Left lung (tissue), 10 donors: ENCODE measurements around the gene FILIP1L. TPM values are rescaled to one million over a fixed set of nuclear protein-coding genes. Genes with fewer than 3 reads are reported as not detected.

Source experiments
- ATAC-seq: fragments of 200-7000 bp; cut with Tn5 transposase; one replicate; pipeline ENCODE4 v1.9.1; 2020; ENCODE audit warnings: moderate library complexity
- DNase-seq, 4 donors: peaks; one replicate each; pipeline ENCODE4 v3.0.0-alpha.2; 2013 to 2020
- H3K27ac ChIP-seq, 2 donors: fragments of 200-600 bp; sonication (generic) in 1 of 2; one replicate each; pipeline versions ENCODE4 v1.5.0 to v1.8.0; 2020 to 2021
- H3K27me3 ChIP-seq, 2 donors: fragments of 200-600 bp; sonication (generic) in 1 of 2; one replicate each; pipeline versions ENCODE4 v1.5.0 to v1.8.0; 2020 to 2021
- H3K36me3 ChIP-seq, 2 donors: fragments of 200-600 bp; sonication (generic) in 1 of 2; one replicate each; pipeline versions ENCODE4 v1.5.0 to v1.8.0; 2020 to 2021
- H3K4me1 ChIP-seq, 2 donors: fragments of 200-600 bp; one replicate each; pipeline ENCODE4 v1.8.0; 2021
- H3K4me3 ChIP-seq, 2 donors: fragments of 200-600 bp; sonication (generic) in 1 of 2; one replicate each; pipeline versions ENCODE4 v1.5.0 to v1.8.0; 2020 to 2021; ENCODE audit warnings: mild to moderate bottlenecking in 1 of 2
- H3K9me3 ChIP-seq, 2 donors: fragments of 200-600 bp; sonication (generic) in 1 of 2; one replicate each; pipeline versions ENCODE4 v1.5.0 to v1.8.0; 2020 to 2021
- CTCF ChIP-seq, 2 donors: fragments of 200-600 bp; sonication (generic) in 1 of 2; IDR thresholded peaks; one replicate each; pipeline versions ENCODE4 v1.5.0 to v1.8.0; 2021; ENCODE audit warnings: antibody characterized with exemption in 2 of 2
- intact Hi-C, 2 donors: fragments of 100-400 bp; cut with DNase I; formaldehyde crosslinking; loops; one replicate each; pipeline versions ENCODE4 v1.11.2 to v1.14.2; 2022
- polyA plus RNA-seq, 6 donors: library from polyadenylated mRNA; unstranded; fragments of 120-200 nt; gene quantifications; one replicate each; pipeline ENCODE4 v1.2.1, GENCODE V29; 2013; ENCODE audit not compliant: insufficient read length in 6 of 6
- total RNA-seq, 2 donors: library from RNA; stranded (reverse); fragmentation: NEBNext Ultra II Directional; extraction: Animal tissue kit (Norgen Biotek cat#: 25700); gene quantifications; one replicate each; pipeline ENCODE4 v1.2.1, GENCODE V29; 2021
- donor health status: DM: no; HTN: yes; CAD: no.
- donor health status: DM: no; HTN: no; CAD: no.

The FILIP1L gene
- total and polyA plus RNA-seq, 8 donors = 10.6 to 68.9 (median 14.8) TPM

- no peaks in the 10 kb centered on the region for H3K27me3 ChIP-seq
- no peaks in the 10 kb centered on the region for H3K9me3 ChIP-seq
- no peak overlapping the region for H3K4me3 ChIP-seq
- TF ChIP-seq CTCF (IDR thresholded peaks at IDR 0.05) = no peak
- no peak for ATAC-seq
- no peak overlapping the region for H3K27ac ChIP-seq
- no peaks in the 10 kb centered on the region for H3K36me3 ChIP-seq
- peaks cover 0 to 7% of the 10 kb centered on the region in 2 donors for H3K4me1 ChIP-seq
- intact Hi-C loops = no loop called here
- DNase-seq = no peak
Measured at GRCh38 chr3:100003609-100004503, 110.4 kb downstream of the FILIP1L start.

GRCh38 chr3:100002599-100003350, 111.5 kb downstream of the FILIP1L start:
- TF ChIP-seq CTCF (IDR thresholded peaks at IDR 0.05) = no peak
- Histone ChIP-seq H3K27ac (peak overlapping the region in 1 of 2 donors; percentile 4), H3K27me3 (no peaks in the 10 kb centered on the region), H3K4me3 (no peak overlapping the region), H3K9me3 (no peaks in the 10 kb centered on the region), H3K4me1 (peaks cover 0 to 7% of the 10 kb centered on the region in 2 donors), H3K36me3 (no peaks in the 10 kb centered on the region)
- intact Hi-C loops = no loop called here
- peak in 1 of 4 donors; percentile 29 for DNase-seq
- peak; percentile 88 for ATAC-seq

DNA sequence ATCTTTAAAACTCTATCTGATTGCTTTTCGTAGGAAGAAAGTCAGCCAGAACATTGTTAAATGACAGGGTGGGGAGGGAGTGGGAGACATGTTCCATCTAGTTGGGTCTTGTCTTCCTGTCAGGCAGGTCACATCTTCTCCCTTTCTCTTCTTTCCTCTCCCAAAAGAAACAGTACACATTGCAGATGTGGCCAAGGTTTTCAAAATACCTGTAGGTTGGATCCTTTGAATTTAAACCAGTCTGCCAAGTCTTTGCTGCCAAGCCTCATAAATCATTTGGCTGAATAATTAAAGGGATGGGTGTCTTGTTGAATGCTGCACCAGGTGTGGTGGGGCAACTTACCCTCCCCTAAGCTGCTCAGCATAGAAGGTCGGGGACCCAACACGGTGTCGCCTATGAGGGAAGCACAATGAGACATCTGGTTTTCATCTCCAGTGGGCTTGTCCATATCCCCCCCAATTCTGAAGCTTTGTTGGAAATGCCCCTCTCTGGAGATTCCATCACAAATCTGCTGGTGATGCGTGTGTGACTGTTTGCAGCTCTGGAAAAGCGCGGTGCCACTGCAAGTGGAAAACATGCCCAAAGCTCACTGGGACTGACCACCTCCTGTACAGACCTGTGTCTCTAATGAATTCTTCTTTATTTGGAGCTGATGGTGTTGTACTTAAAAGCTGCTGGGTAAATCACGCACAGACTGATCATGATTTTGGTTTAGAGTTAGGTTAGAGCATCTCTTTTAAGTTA, 112.6 kb downstream of the FILIP1L start:
- TF ChIP-seq CTCF (IDR thresholded peaks at IDR 0.05) = no peak
- H3K27ac ChIP-seq = no peak overlapping the region
- no peak for DNase-seq
- H3K4me3 ChIP-seq = no peak overlapping the region
- no peak for ATAC-seq
- intact Hi-C loops = no loop called here
- H3K9me3 ChIP-seq = peaks cover 0 to under 1% of the 10 kb centered on the region in 2 donors
- H3K4me1 ChIP-seq = peaks cover 0 to 7% of the 10 kb centered on the region in 2 donors
- no peaks in the 10 kb centered on the region for H3K27me3 ChIP-seq
- no peaks in the 10 kb centered on the region for H3K36me3 ChIP-seq

- Histone ChIP-seq H3K4me3 (no peak overlapping the region), H3K27ac (no peak overlapping the region), H3K9me3 (peaks cover 0 to 7% of the 10 kb centered on the region in 2 donors), H3K27me3 (no peaks in the 10 kb centered on the region), H3K4me1 (peaks cover 0 to 3% of the 10 kb centered on the region in 2 donors), H3K36me3 (no peaks in the 10 kb centered on the region)
- DNase-seq (no peak), ATAC-seq (no peak)
- intact Hi-C loops = no loop called here
- TF ChIP-seq CTCF (IDR thresholded peaks at IDR 0.05) = no peak
Measured at GRCh38 chr3:100001083-100001482, 113.2 kb downstream of the FILIP1L start.
